NCI-H82 treated with DMSO at 0.1 percent for 48 hours (cell line): Measurements from ENCODE around the gene KISS1R.

Experiments used
- DNase-seq: peaks from one replicate; lab custom pipeline; 2025; ENCODE audit not compliant: unreplicated experiment; lab: John Stamatoyannopoulos, UW

Gene KISS1R

GRCh38 chr19:899336-900042 is 17.6 kb upstream of the KISS1R start:
- no peak for DNase-seq

- DNase-seq: no peak
Measured at GRCh38 chr19:900043-900301, 17.2 kb upstream of the KISS1R start.

- DNase-seq: no peak
Measured at GRCh38 chr19:900302-901111, 16.6 kb upstream of the KISS1R start.

GRCh38 chr19:901216-902092 is 15.7 kb upstream of the KISS1R start:
- no peak for DNase-seq

- no peak for DNase-seq
Measured at GRCh38 chr19:902093-902370, 15.1 kb upstream of the KISS1R start.

- DNase-seq: no peak
Measured at GRCh38 chr19:902446-903226, 14.5 kb upstream of the KISS1R start.

GRCh38 chr19:903266-903797 is 13.8 kb upstream of the KISS1R start:
- DNase-seq: peak; percentile 51

GRCh38 chr19:904545-904944 is 12.6 kb upstream of the KISS1R start:
- no peak for DNase-seq

GRCh38 chr19:906480-906879 is 10.7 kb upstream of the KISS1R start:
- no peak for DNase-seq

- no peak for DNase-seq
Measured at GRCh38 chr19:907183-907853, 9.8 kb upstream of the KISS1R start.

- no peak for DNase-seq
Measured at GRCh38 chr19:911197-912033, 5.7 kb upstream of the KISS1R start.

GRCh38 chr19:912181-913079 is 4.7 kb upstream of the KISS1R start:
- DNase-seq: no peak

- no peak for DNase-seq
Measured at GRCh38 chr19:913080-913748, 3.9 kb upstream of the KISS1R start, which contains the start of gene R3HDM4. Gene R3HDM4 (minus strand): TSS chr19:913219. CDS start chr19:913157, 62 bp downstream.

- DNase-seq: no peak
Measured at GRCh38 chr19:916645-917322, 349 bp upstream of the KISS1R start.

- no peak for DNase-seq
Measured at GRCh38 chr19:918152-918437, 962 bp downstream of the KISS1R start.

- no peak for DNase-seq
Measured at GRCh38 chr19:918481-919198, 1.5 kb downstream of the KISS1R start.
